ENCODE measurements around the gene ZNF677. TPM values are rescaled to one million over a fixed set of nuclear protein-coding genes. Genes with fewer than 3 reads are reported as not detected.
"Not testable (repeated sequence)": the region's sequence is repeated elsewhere in the genome, so short reads cannot be mapped to it uniquely, and the experiment has no call there.

ZNF677 gene
- total RNA-seq, result 1.1 TPM

DNA sequence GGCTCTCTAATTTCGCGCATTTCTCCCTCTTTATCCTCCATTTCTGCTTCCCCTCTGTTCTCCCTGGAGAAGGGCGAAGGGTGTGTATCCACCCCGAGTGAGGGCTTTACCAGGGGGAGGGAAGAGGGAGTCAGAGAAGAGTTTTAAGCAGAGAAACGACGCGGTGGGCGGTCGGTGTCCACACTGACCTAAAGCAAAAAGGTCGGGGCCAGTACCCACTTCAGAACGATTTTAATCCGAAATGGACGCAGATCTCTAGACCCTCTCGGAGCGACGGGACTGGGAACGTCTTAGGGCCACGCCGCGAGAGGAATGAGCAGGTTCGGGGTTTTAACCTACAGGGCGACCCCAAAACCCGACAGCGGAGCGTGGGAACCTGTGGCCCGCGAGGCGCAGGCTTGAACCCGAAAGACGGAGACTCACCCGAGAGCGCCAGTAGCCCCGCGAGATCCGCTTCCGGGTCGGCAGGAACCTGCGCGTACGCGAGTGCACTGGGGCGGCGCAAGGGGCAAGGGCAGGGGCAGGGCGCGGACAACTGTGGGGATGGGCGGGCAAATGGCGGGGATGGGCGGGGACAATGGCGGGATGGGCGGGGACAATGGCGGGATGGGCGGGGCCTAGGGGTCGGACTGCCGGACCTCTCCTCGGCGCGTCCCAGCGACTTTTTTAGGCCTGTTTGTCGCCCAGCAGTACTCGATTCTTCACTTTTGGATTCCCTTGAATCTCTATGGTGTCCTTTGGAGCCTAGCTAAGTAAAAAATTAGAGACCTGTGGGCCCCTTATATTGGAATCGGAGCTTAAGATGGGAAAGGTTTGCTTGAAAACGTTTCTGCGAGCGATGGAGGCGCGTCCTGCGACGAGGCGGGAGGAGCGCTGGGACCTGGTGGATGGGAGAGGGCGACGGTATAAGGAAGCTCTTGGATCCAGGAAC lies at the start of gene ZNF677:
Gene ZNF677, minus strand, starts transcription at position 463 of the 931 bp plus-strand sequence. CDS start 3,323 bp downstream, outside the sequence.
- ATAC-seq, result peak; percentile 88
- peak; percentile 66 for DNase-seq (ENCODE audit: low spot score)

DNA sequence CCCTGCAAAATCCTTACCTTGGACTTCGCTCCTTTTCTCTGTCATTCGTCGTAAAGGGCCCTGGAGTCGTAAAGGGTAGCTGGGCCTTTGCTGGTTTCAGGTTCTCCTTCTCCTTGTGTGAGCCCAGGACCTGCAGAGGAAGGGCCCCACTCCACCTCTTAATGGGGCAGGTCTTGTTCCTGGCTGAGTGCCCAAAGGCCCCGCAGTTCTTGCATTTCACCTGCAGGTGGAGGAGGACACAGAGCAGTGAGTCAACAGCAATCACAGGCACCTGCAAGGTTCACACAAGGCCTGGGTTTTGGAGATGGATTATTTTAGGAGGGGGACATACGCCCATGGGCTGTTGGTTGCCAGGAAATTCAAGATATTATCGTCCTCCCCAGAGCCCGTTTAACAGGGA lies 46.7 kb upstream of the ZNF677 start:
- not testable (repeated sequence) for DNase-seq (ENCODE audit: low spot score); ATAC-seq

DNA sequence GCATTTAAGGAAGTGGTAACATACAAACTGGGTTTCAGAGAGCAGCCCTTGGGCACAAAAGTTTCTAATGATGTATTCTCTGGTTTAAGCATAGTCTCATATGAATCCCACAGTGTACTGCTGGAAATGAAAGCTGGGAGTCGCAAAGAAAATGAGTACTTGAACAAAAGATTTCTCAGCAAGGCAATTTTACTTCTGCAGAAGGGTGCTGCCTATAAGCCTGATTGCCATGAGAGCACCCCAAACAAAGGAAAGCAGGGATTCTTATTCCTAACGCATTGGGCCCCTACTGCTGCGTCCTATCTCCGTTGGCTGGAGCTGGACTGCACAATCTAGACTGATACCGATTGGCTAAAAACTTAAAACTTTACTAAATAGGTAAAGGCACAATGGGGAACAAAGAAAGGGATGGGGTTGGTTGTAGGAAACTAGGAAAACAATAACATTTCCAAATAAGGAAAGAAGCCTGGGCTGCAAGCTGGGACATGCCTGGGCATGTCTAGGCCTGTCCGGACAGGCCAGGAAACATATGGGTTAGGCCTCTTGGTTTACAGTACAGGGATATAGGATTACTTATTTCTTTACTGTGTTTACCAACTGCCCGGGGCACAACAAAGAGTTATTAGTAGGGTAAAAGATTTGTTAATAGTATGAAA lies 40.2 kb upstream of the ZNF677 start:
- DNase-seq (ENCODE audit: low spot score) (no peak), ATAC-seq (no peak)

GRCh38 chr19:53290758-53291549 lies 36.3 kb upstream of the ZNF677 start:
- DNase-seq (ENCODE audit: low spot score) (no peak), ATAC-seq (no peak)

DNA sequence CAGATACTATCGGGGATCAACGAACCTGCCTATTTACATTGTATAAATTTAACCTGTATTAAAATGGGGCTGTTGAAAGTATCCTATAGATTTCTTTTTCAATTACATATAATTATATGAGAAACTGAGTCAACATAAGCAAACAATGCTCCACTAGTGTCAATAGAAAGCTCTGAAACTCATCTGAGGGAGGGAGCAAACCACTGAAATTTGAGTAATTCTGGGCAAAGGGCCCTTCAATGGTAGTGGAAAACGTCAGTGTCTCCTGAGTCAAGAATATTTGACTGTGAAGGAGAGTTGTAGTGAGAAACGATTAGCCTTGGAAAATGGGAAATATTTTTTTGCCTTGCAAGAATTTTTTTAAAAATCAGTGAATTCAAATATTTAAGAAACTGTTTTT lies 30.4 kb upstream of the ZNF677 start:
- DNase-seq (ENCODE audit: low spot score) (no peak), ATAC-seq (no peak)

GRCh38 chr19:53281947-53282346 lies 27.3 kb upstream of the ZNF677 start:
- not testable (repeated sequence) for DNase-seq (ENCODE audit: low spot score); ATAC-seq

GRCh38 chr19:53275480-53275879 lies 20.8 kb upstream of the ZNF677 start:
- ATAC-seq (no peak), DNase-seq (ENCODE audit: low spot score) (no peak)

DNA sequence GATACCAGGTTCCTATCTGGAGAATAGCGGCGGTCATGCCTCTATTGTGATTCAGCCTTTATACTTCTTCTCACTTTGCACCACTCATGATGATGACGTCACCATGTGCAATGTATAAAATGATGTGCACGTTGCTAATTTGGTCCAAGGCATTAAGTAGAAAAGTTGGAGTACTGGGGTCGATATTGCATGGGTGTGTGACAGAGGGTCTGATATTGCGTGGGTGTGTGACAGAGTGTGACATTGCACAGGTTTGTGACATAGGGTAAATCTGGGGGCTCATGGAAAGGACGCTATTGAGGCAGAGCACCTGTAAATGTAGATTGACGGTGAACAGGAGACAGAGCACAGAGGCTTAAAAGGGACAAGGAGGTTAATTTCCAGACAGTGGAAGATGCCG lies 17.4 kb upstream of the ZNF677 start:
- ATAC-seq, result no peak
- no peak for DNase-seq (ENCODE audit: low spot score)

- ATAC-seq; DNase-seq (ENCODE audit: low spot score): not testable (repeated sequence)
These were observed 15.2 kb upstream of the ZNF677 start for GRCh38 chr19:53269861-53270260.

GRCh38 chr19:53267623-53268022 lies 12.9 kb upstream of the ZNF677 start, which contains the start of gene VN1R4:
Gene VN1R4, minus strand, starts transcription at chr19:53267723. Its CDS starts 58 bp downstream, at chr19:53267665.
- not testable (repeated sequence) for DNase-seq (ENCODE audit: low spot score); ATAC-seq

GRCh38 chr19:53257715-53258342 lies 3.2 kb upstream of the ZNF677 start, which contains the start of gene VN1R2:
Gene VN1R2, plus strand, starts transcription at chr19:53258292. Its CDS starts 84 bp downstream, at chr19:53258376.
- not testable (repeated sequence) for DNase-seq (ENCODE audit: low spot score); ATAC-seq

DNA sequence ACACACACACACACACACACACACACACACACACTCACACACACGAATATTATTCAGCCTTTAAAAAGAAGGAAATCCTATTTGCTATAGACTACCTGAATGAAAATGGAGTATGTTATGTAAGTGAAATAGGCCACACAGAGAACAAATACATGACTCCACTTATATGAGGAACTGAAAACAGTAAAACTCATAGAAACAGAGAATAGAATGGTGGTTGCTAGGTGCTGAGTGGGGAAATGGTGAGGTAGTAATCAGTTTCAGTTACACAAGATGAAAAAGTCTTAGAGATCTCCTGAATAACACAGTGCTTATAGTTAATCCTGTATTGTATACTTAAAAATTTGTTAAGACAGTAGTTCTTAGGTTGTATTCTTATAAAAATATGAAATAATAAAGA lies 8.2 kb downstream of the ZNF677 start:
- ATAC-seq (no peak), DNase-seq (ENCODE audit: low spot score) (no peak)

- no peak for ATAC-seq
- no peak for DNase-seq (ENCODE audit: low spot score)
These were observed 17.4 kb downstream of the ZNF677 start for GRCh38 chr19:53237114-53237777.

GRCh38 chr19:53224606-53225005 lies 30.1 kb downstream of the ZNF677 start:
- ATAC-seq (no peak), DNase-seq (ENCODE audit: low spot score) (no peak)

DNA sequence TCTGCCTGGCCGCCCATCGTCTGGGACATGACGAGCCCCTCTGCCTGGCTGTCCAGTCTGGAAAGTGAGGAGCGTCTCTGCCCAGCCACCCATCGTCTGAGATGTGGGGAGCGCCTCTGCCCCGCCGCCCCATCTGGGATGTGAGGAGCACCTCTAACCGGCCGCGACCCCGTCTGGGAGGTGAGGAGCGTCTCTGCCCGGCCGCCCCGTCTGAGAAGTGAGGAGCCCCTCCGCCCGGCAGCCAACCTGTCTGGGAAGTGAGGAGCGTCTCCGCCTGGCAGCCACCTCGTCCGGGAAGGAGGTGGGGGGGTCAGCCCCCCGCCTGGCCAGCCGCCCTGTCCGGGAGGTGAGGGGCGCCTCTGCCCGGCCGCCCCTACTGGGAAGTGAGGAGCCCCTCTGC lies 32.0 kb downstream of the ZNF677 start:
- DNase-seq (ENCODE audit: low spot score); ATAC-seq: not testable (repeated sequence)

DNA sequence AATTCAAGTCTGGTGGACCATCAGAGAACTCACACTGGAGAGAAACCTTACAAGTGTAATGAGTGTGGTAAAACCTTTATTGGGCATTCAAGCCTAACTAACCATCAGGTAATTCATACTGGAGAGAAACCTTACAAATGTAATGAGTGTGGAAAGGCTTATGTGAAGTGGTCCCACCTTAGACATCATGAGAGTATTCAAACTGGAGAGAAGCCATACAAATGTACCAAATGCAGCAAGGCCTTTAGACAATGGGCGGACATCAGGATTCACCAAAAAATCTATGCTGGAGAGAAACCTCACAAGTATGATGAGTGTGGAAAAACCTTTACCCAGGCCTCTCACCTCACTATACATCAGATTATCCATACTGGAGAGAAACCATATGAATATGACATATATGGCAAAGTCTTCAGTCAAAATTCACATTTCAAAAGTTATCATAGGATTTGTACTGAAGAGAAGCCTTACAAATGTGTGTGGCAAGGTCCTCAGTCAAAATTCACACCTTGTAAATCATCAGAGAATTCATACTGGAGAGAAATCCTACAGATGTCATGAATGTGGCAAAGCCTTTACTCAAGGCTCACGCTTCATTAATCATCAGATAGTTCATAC lies 41.9 kb downstream of the ZNF677 start:
- ATAC-seq, result no peak
- no peak for DNase-seq (ENCODE audit: low spot score)

- ATAC-seq; DNase-seq (ENCODE audit: low spot score): not testable (repeated sequence)
These were observed 43.1 kb downstream of the ZNF677 start for GRCh38 chr19:53211554-53211953.

- DNase-seq (ENCODE audit: low spot score), result peak; percentile 92
- ATAC-seq, result peak; percentile 96
These were observed 57.8 kb downstream of the ZNF677 start for GRCh38 chr19:53196777-53197396.

Measured in left lobe of liver (tissue), 2 donors.